GM23338 (cell line): ENCODE results near the gene ASIC5.

Experiments
- CREB1 ChIP-seq: fragments of 250-450 bp; sonication (Bioruptor Pico); IDR thresholded peaks from 2 replicates; pipeline ENCODE4 v1.5.0; 2020; ENCODE audit warnings: low read depth, mild to moderate bottlenecking, moderate library complexity
- EZH2 ChIP-seq: fragments of 200-600 bp; sonication (generic); IDR thresholded peaks from one replicate; pipeline ENCODE4 v1.8.0; 2017; ENCODE audit warnings: antibody characterized with exemption, mild to moderate bottlenecking, low read depth; ENCODE audit not compliant: unreplicated experiment
- EZH2phosphoT487 ChIP-seq: fragments of 200-600 bp; sonication (generic); IDR thresholded peaks from one replicate; pipeline ENCODE4 v1.8.1; 2018; ENCODE audit warnings: antibody characterized with exemption; ENCODE audit not compliant: unreplicated experiment
- NANOG ChIP-seq: IDR thresholded peaks from 2 replicates; pipeline ENCODE4 v1.6.1; 2016; ENCODE audit warnings: antibody characterized with exemption, borderline replicate concordance
- POLR2AphosphoS5 ChIP-seq: IDR thresholded peaks from 2 replicates; pipeline ENCODE4 v1.6.1; 2016; ENCODE audit warnings: antibody characterized with exemption, low read depth
- ZNF114 ChIP-seq: fragments of 250-450 bp; sonication (Bioruptor Pico); IDR thresholded peaks from 2 replicates; pipeline ENCODE4 v1.5.0; 2020; ENCODE audit warnings: mild to moderate bottlenecking, moderate library complexity
- ZNF331 ChIP-seq: fragments of 250-450 bp; sonication (Bioruptor Pico); IDR thresholded peaks from 2 replicates; pipeline ENCODE4 v1.5.0; 2020; ENCODE audit warnings: low read depth, mild to moderate bottlenecking, moderate library complexity
- TF ChIP-seq, protein P1 (sequence below), 2 experiments: fragments of 200-600 bp in 1 of 2; sonication (generic) in 1 of 2; conservative IDR thresholded peaks; 2 replicates each; pipeline versions ENCODE4 v1.5.1 to v1.6.1; 2016 to 2017; ENCODE audit warnings: antibody characterized with exemption in 2 of 2, low read depth in 2 of 2, mild to moderate bottlenecking in 2 of 2, moderate library complexity in 1 of 2
- TF ChIP-seq, protein P2 (sequence below): IDR thresholded peaks from 2 replicates; pipeline ENCODE4 v1.6.1; 2016; ENCODE audit warnings: antibody characterized with exemption
- TF ChIP-seq, protein P3 (sequence below): fragments of 250-450 bp; sonication (Bioruptor Pico); IDR thresholded peaks from 2 replicates; pipeline ENCODE4 v1.5.0; 2020; ENCODE audit warnings: mild to moderate bottlenecking, moderate library complexity
- TF ChIP-seq, protein P4 (sequence below): IDR thresholded peaks from one replicate; pipeline ENCODE4 v1.6.1; 2018; ENCODE audit warnings: antibody characterized with exemption; ENCODE audit not compliant: unreplicated experiment

DNA sequence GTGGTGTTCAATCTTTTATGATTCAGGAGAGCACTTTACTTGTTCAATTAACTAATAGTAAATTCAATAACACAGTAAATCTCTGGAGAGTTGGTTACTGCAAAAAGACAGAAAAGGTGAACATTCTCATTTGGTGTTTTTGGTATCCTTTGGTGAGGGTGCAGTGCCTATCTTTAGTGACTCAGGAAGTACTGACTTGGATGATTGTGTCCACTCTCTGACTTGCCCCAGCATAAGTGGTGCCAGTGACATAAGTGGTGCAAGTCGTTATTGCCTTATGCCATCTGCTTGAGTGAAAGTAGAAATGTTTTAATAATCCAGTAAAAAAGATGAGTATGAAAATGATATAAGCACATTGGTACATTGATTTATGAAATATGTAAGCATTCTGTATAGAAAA, 80.2 kb downstream of the ASIC5 start:
- TF ChIP-seq, protein P1, sequence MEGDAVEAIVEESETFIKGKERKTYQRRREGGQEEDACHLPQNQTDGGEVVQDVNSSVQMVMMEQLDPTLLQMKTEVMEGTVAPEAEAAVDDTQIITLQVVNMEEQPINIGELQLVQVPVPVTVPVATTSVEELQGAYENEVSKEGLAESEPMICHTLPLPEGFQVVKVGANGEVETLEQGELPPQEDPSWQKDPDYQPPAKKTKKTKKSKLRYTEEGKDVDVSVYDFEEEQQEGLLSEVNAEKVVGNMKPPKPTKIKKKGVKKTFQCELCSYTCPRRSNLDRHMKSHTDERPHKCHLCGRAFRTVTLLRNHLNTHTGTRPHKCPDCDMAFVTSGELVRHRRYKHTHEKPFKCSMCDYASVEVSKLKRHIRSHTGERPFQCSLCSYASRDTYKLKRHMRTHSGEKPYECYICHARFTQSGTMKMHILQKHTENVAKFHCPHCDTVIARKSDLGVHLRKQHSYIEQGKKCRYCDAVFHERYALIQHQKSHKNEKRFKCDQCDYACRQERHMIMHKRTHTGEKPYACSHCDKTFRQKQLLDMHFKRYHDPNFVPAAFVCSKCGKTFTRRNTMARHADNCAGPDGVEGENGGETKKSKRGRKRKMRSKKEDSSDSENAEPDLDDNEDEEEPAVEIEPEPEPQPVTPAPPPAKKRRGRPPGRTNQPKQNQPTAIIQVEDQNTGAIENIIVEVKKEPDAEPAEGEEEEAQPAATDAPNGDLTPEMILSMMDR (conservative IDR thresholded peaks at IDR 0.05; ENCODE audit: low read depth in 2 of 2) = no peak
- TF ChIP-seq POLR2AphosphoS5 (no peak), EZH2 (no peak), EZH2phosphoT487 (no peak), ZNF114 (CRISPR knock-in tag) (no peak), CREB1 (CRISPR knock-in tag) (no peak), NANOG (no peak), ZNF331 (CRISPR knock-in tag) (no peak)
- TF ChIP-seq, protein P2, sequence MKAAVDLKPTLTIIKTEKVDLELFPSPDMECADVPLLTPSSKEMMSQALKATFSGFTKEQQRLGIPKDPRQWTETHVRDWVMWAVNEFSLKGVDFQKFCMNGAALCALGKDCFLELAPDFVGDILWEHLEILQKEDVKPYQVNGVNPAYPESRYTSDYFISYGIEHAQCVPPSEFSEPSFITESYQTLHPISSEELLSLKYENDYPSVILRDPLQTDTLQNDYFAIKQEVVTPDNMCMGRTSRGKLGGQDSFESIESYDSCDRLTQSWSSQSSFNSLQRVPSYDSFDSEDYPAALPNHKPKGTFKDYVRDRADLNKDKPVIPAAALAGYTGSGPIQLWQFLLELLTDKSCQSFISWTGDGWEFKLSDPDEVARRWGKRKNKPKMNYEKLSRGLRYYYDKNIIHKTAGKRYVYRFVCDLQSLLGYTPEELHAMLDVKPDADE = no peak
- TF ChIP-seq, protein P3, sequence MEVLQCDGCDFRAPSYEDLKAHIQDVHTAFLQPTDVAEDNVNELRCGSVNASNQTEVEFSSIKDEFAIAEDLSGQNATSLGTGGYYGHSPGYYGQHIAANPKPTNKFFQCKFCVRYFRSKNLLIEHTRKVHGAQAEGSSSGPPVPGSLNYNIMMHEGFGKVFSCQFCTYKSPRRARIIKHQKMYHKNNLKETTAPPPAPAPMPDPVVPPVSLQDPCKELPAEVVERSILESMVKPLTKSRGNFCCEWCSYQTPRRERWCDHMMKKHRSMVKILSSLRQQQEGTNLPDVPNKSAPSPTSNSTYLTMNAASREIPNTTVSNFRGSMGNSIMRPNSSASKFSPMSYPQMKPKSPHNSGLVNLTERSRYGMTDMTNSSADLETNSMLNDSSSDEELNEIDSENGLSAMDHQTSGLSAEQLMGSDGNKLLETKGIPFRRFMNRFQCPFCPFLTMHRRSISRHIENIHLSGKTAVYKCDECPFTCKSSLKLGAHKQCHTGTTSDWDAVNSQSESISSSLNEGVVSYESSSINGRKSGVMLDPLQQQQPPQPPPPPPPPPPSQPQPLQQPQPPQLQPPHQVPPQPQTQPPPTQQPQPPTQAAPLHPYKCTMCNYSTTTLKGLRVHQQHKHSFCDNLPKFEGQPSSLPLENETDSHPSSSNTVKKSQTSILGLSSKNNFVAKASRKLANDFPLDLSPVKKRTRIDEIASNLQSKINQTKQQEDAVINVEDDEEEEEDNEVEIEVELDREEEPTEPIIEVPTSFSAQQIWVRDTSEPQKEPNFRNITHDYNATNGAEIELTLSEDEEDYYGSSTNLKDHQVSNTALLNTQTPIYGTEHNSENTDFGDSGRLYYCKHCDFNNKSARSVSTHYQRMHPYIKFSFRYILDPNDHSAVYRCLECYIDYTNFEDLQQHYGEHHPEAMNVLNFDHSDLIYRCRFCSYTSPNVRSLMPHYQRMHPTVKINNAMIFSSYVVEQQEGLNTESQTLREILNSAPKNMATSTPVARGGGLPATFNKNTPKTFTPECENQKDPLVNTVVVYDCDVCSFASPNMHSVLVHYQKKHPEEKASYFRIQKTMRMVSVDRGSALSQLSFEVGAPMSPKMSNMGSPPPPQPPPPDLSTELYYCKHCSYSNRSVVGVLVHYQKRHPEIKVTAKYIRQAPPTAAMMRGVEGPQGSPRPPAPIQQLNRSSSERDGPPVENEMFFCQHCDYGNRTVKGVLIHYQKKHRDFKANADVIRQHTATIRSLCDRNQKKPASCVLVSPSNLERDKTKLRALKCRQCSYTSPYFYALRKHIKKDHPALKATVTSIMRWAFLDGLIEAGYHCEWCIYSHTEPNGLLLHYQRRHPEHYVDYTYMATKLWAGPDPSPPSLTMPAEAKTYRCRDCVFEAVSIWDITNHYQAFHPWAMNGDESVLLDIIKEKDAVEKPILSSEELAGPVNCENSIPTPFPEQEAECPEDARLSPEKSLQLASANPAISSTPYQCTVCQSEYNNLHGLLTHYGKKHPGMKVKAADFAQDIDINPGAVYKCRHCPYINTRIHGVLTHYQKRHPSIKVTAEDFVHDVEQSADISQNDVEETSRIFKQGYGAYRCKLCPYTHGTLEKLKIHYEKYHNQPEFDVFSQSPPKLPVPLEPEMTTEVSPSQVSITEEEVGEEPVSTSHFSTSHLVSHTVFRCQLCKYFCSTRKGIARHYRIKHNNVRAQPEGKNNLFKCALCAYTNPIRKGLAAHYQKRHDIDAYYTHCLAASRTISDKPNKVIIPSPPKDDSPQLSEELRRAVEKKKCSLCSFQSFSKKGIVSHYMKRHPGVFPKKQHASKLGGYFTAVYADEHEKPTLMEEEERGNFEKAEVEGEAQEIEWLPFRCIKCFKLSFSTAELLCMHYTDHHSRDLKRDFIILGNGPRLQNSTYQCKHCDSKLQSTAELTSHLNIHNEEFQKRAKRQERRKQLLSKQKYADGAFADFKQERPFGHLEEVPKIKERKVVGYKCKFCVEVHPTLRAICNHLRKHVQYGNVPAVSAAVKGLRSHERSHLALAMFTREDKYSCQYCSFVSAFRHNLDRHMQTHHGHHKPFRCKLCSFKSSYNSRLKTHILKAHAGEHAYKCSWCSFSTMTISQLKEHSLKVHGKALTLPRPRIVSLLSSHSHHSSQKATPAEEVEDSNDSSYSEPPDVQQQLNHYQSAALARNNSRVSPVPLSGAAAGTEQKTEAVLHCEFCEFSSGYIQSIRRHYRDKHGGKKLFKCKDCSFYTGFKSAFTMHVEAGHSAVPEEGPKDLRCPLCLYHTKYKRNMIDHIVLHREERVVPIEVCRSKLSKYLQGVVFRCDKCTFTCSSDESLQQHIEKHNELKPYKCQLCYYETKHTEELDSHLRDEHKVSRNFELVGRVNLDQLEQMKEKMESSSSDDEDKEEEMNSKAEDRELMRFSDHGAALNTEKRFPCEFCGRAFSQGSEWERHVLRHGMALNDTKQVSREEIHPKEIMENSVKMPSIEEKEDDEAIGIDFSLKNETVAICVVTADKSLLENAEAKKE (CRISPR knock-in tag) = no peak
- TF ChIP-seq, protein P4, sequence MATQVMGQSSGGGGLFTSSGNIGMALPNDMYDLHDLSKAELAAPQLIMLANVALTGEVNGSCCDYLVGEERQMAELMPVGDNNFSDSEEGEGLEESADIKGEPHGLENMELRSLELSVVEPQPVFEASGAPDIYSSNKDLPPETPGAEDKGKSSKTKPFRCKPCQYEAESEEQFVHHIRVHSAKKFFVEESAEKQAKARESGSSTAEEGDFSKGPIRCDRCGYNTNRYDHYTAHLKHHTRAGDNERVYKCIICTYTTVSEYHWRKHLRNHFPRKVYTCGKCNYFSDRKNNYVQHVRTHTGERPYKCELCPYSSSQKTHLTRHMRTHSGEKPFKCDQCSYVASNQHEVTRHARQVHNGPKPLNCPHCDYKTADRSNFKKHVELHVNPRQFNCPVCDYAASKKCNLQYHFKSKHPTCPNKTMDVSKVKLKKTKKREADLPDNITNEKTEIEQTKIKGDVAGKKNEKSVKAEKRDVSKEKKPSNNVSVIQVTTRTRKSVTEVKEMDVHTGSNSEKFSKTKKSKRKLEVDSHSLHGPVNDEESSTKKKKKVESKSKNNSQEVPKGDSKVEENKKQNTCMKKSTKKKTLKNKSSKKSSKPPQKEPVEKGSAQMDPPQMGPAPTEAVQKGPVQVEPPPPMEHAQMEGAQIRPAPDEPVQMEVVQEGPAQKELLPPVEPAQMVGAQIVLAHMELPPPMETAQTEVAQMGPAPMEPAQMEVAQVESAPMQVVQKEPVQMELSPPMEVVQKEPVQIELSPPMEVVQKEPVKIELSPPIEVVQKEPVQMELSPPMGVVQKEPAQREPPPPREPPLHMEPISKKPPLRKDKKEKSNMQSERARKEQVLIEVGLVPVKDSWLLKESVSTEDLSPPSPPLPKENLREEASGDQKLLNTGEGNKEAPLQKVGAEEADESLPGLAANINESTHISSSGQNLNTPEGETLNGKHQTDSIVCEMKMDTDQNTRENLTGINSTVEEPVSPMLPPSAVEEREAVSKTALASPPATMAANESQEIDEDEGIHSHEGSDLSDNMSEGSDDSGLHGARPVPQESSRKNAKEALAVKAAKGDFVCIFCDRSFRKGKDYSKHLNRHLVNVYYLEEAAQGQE = no peak
